ENCODE results near the gene ITGB6. TPM values are rescaled to one million over a fixed set of nuclear protein-coding genes. Genes with fewer than 3 reads are reported as not detected.

Gene ITGB6
- total and polyA plus RNA-seq, 10 of the 15 experiments (the other 5 are each of a cell fraction or from before 2014, with no cell fraction given): 0.04 TPM; not detected in 9

DNA sequence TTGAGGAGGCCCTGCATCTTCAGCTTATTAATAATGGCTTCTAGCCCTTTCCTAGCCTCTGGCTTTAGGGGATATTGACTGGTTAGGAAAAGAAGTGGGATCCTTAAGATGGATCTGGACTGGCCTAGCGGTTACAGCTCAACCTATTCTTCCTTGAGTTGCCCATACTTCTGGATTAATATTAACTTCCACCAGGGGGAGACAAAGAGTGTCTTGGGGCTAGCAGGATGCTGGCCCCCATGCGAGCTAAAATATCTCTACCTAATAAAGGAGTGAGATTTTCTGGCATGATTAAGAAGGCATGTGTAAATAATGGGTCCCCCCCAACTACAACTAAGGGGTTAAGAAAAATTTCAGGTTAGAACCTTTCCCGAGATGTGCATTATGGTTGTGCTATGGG is 114.4 kb downstream of the ITGB6 start:
- Histone ChIP-seq H3K27ac (ENCODE audit: control insufficient read depth, insufficient read depth) (no peak overlapping the region), H4K20me1 (ENCODE audit: control insufficient read depth, insufficient read depth) (no peaks in the 10 kb centered on the region), H3K4me3 (no peak overlapping the region), H3K9ac (ENCODE audit: control insufficient read depth, insufficient read depth, low read length) (no peak overlapping the region), H3K4me2 (ENCODE audit: control insufficient read depth, insufficient read depth) (no peak overlapping the region), H3K4me1 (ENCODE audit: control insufficient read depth, insufficient read depth, low read length) (no peaks in the 10 kb centered on the region), H3K9me3 (replicated peaks; ENCODE audit: control insufficient read depth, insufficient read depth, low read length) (peaks cover 19% of the 10 kb centered on the region), H2AFZ (ENCODE audit: control insufficient read depth, low read depth, low read length) (no peak overlapping the region), H3K36me3 (ENCODE audit: control insufficient read depth in 2 of 2, insufficient read depth in 2 of 2, low read length in 1 of 2) (no peaks in the 10 kb centered on the region), H3K79me2 (ENCODE audit: control insufficient read depth, insufficient read depth, low read length) (no peaks in the 10 kb centered on the region), H3K27me3 (replicated peaks in 1 of 2; ENCODE audit: control insufficient read depth in 2 of 2, insufficient read depth in 2 of 2, low read length in 1 of 2) (no peaks in the 10 kb centered on the region)
- ChIA-PET RAD21 (ENCODE audit: unreplicated experiment) (no interaction called here), POLR2A (no interaction called here), SMC1A (ENCODE audit: uncharacterized antibody, unreplicated experiment) (interaction anchor here (1.4 to 1.5 kb wide), 2 partner anchors 11 to 15 kb away, joined by 3 read pairs; no protein-coding TSS in a partner anchor), CTCF (interaction anchor here (0.9 to 1.7 kb wide), 5 partner anchors 9 to 909 kb away, joined by 3 to 6 read pairs (median 4); no protein-coding TSS in a partner anchor)
- no TSS peak for BruUV-seq (replicated peaks)
- in situ Hi-C loops (cut with MboI): no loop called here
- DNase-seq (ENCODE audit: low read depth, low spot score): no peak
- no peak for FAIRE-seq
- TF ChIP-seq KDM1A (IDR thresholded peaks at IDR 0.05; ENCODE audit: borderline replicate concordance) (no peak), TCF3 (IDR thresholded peaks at IDR 0.05; ENCODE audit: borderline replicate concordance, insufficient read depth, low read depth, low read length) (no peak), ETV6 (conservative IDR thresholded peaks at IDR 0.05 in 1 of 2, IDR thresholded peaks at IDR 0.05 in 1 of 2; ENCODE audit: borderline replicate concordance in 1 of 2, low read depth in 1 of 2) (no peak)
- TF ChIP-seq, protein P1, sequence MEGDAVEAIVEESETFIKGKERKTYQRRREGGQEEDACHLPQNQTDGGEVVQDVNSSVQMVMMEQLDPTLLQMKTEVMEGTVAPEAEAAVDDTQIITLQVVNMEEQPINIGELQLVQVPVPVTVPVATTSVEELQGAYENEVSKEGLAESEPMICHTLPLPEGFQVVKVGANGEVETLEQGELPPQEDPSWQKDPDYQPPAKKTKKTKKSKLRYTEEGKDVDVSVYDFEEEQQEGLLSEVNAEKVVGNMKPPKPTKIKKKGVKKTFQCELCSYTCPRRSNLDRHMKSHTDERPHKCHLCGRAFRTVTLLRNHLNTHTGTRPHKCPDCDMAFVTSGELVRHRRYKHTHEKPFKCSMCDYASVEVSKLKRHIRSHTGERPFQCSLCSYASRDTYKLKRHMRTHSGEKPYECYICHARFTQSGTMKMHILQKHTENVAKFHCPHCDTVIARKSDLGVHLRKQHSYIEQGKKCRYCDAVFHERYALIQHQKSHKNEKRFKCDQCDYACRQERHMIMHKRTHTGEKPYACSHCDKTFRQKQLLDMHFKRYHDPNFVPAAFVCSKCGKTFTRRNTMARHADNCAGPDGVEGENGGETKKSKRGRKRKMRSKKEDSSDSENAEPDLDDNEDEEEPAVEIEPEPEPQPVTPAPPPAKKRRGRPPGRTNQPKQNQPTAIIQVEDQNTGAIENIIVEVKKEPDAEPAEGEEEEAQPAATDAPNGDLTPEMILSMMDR (IDR thresholded peaks at IDR 0.05 in 2 of 3, conservative IDR thresholded peaks at IDR 0.05 in 1 of 3; ENCODE audit: control insufficient read depth in 2 of 3, extremely low read depth in 1 of 3, insufficient read depth in 1 of 3, low read depth in 3 of 3, low read length in 3 of 3): peak in 2 of 3 experiments; percentile 9 to 10; a peak in 1 of 6 replicates
- intact Hi-C loops (cut with micrococcal nuclease; ENCODE audit: unreplicated experiment): no loop called here
- ATAC-seq: peak; percentile 61
- WGBS (ENCODE audit: insufficient coverage, insufficient replicate concordance, low lambda C conversion rate, missing lambda C conversion rate): 33% methylated on average over 3 of the region's 3 CpGs

Measured in GM12878 (cell line).